ENCODE measurements around the gene MRNIP.
A peak's percentile ranks its signal among the peaks of the same experiment; 100 is the strongest.
"Not testable (repeated sequence)": the region's sequence is repeated elsewhere in the genome, so short reads cannot be mapped to it uniquely, and the experiment has no call there.

The MRNIP gene

DNA sequence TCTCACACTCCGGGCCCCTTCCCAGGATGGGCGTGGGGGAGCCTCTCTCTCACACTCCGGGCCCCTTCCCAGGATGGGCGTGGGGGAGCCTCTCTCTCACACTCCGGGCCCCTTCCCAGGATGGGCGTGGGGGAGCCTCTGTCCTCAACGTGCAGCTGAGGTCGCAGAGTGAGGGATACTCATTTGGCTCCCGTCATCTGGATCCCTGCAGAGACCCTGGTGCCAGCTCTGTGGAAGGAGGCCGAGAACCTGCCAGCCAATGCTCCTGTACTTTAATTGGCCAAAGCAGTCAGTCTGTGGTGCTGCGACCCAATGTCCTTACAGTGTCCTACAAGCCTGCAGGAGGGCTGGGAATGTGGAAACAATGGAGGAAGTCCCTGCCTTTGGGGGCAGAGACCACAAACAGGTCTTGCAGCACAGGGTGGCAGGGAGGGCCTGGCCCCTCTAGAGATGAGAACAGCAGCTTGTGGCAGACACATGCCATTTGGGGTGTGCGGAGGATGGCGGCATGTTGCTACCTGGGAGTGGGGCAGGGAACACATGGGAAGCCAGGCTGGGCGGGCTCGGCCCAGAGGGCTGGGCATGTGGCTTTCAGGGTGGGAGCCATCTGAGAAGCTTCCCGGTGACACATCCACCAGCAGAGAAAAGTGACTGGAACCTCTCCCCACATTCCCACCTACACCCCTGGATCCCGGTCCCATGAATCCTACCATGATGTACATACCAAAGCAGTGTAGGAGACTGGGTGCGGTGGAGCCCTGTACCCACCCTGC lies 13.6 kb upstream of the MRNIP start:
- no peak for DNase-seq (ENCODE audit: low read depth in 4 of 4, low spot score in 1 of 4)

- not testable (repeated sequence) for DNase-seq (ENCODE audit: low read depth in 4 of 4, low spot score in 1 of 4)
Measured at GRCh38 chr5:179871533-179871932, 12.9 kb upstream of the MRNIP start.

DNA sequence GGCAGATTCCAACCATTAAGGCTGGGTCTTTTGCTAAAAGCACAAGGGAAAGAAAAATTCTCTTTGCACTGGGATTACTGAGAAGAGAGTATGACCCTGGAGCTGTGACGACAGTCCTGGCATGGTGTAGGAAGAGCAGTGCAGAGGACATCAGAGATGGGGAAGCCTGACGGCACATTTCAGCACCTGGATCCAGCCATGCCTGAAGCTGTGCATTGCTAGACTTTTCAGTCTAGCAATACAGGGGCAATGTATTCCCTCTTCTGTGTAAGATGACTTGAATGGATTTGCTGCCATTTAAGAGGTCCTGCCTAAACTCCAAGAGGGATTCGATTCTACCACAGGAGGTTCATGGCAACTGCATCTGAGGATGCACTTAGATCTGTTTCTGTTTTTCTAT lies 12.3 kb upstream of the MRNIP start:
- DNase-seq (ENCODE audit: low read depth in 4 of 4, low spot score in 1 of 4), result no peak

- no peak for DNase-seq (ENCODE audit: low read depth in 4 of 4, low spot score in 1 of 4)
Measured at GRCh38 chr5:179870403-179870903, 11.8 kb upstream of the MRNIP start.

DNA sequence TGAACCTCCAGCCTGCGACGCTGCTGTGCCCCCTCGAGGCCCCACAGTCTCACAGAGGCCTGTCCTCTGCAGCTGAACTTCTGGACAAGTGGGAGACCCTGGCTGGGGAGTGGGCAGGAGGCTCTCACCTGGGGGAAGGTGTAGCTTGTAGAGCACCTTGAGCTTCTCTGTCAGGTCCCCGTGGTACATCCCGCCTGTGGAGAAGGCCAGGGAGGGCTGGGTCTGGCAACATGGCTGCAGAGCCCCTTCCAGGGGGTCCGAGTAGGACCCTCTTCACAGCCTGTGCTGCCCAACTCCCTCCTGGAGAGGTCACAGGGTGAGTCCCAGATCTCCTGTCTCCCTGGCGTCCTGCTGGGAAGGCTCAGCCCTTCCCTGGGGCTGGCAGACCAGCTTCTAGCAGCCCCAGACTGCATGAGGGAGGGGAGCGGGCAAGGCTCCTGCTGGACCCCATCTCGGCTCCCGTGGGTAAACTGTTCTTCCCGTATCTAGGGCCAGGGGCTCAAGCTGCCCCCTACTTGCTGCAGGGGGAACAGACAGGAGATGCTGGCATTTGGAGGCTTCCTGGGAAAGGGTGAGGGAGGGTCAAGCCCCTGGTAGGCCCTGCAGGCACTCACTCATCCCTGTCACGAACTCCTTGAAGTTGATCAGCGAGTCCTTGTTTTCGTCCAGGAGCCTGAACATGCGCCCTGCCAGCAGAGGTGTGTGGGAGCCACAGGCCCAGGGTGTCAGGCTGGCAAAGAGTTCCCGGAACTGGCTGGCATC lies 11.2 kb upstream of the MRNIP start:
- DNase-seq (ENCODE audit: low read depth in 4 of 4, low spot score in 1 of 4), result no peak

DNA sequence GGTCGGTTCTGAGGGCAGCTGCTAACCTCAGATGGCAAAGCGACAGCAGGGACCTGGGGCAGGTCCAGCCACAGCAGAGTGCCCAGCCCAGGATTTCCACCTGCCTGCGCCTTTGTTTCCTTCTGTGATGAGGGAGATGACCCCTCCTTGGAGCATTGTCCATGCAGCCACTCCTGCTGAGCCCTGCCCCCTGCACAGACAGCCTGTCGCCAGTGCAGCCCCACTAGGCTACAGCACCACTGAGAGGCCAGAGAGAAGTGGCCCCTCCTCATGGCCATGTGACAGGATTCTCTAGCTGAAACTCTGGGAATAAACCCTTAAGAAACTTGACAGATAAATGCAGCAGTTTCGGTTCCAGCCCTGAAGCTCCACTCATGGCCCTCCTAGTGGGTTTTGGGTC lies 10.5 kb upstream of the MRNIP start:
- no peak for DNase-seq (ENCODE audit: low read depth in 4 of 4, low spot score in 1 of 4)

DNA sequence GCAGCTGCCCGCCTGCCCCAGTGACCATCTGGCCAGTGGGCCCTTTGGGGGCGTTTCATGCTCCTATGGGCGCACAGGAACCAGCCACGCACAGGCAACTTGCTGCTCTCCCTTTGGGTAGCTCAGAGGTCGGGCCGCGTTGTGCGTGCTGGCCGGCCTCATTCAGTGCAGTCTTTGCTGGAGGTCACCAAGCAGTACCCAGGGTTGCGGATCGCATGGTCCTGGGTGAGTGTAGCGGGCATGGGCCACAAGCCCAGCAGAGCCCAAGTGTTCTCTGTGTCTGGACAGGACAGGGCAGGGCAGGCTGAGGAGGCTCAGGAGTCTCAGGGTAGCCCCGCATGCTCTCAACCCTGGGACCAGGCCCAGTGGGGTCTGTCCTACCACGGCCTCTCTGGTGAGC lies 9.9 kb upstream of the MRNIP start:
- no peak for DNase-seq (ENCODE audit: low read depth in 4 of 4, low spot score in 1 of 4)

GRCh38 chr5:179867476-179867875 lies 8.9 kb upstream of the MRNIP start:
- DNase-seq (ENCODE audit: low read depth in 4 of 4, low spot score in 1 of 4), result no peak

DNA sequence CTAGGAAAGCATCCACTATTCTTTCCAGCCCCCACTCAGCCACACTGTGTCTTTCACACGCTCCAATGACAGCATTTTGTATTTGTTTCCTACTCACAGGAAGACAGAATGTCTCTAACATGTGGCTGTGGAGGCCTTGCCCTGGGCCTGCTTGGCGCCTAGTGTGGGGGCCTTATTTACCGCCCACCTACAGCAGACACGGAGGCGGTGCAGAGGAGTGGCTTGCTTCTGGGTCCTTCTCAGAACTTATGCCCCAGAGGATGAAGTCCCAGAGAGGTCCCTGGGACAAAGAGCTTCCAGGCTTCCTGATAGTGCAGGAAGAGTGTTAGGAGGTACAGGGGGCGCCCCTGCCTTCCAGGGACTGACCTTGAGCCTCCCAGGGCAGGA lies 8.5 kb upstream of the MRNIP start:
- no peak for DNase-seq (ENCODE audit: low read depth in 4 of 4, low spot score in 1 of 4)

DNA sequence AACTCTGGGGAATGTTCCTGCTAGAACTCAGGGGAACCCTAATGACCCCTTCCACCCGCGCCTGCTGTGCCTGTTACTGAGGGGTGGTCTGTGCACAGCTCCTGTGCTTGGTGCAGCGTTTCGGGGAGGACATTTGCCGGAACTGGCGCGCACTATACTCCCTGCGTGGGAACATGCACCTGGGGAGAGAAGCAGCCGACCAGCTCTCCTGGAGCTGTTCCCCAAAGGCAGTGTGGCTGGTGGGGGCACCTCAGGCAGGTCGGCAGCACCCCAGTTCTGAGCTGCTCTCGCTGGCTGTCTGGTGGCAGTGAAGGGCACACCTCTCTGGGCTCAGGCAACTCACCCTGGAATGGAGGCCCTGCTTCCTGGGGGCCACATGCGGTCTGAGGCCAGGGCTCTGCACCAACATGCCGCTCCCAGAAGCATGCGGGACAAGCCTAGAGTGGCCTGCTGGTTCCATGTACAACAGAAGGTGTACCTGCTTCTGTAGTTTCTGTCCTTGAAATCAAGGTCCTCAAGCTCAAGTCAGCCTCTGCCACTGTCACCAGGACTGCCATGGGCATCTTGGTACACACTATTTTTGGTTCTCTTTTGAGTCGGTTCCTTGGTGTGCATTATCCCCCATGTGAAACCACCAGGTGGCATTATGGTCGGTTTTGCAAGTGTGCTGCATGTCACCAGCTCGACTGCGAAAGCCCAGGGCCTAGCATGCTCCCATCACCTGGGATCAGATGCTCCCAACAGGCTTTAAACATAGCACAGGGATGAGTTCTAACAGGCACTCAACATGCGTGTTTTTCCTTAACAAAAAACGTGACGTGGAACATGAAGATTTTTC lies 7.8 kb upstream of the MRNIP start:
- peak in 1 of 4 experiments; percentile 18 for DNase-seq (ENCODE audit: low read depth in 4 of 4, low spot score in 1 of 4)

DNA sequence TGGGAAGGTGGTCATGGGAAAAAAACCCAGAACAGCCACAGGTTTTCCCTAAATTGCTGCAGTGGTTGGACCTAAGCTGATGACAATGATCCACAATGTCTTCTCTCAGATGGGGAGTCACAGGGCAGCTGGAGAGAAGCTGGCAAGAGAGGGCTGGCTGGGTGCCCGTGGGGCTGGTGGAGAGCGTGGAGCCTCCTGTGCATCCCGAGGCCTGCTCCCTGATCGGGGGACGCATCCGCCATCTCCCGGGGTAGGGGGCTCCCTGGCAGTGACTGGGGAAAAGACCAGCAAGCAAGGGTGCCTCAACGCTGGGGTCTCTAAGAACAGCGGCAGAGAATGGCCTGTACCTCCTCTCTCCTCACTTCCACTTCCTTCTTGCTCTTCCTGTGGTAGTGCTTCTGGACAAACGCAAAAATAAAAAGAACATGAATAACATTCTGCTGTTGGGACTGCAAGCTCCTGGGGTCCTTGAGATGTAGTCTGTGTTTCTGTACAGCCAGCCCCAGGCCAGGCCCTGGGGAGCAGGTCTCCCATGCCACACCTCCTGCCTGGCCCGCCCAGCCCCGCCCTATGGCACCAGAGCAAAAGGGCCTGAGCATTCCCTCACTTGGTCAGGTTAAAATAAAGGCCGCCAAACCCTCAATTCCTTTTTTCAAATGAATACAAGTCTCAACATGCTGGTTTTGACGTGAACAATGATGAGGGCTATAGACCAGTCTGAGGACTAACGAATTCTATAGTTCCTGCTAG lies 7.0 kb upstream of the MRNIP start:
- no peak for DNase-seq (ENCODE audit: low read depth in 4 of 4, low spot score in 1 of 4)

- no peak for DNase-seq (ENCODE audit: low read depth in 4 of 4, low spot score in 1 of 4)
Measured at GRCh38 chr5:179864686-179865085, 6.1 kb upstream of the MRNIP start.

DNA sequence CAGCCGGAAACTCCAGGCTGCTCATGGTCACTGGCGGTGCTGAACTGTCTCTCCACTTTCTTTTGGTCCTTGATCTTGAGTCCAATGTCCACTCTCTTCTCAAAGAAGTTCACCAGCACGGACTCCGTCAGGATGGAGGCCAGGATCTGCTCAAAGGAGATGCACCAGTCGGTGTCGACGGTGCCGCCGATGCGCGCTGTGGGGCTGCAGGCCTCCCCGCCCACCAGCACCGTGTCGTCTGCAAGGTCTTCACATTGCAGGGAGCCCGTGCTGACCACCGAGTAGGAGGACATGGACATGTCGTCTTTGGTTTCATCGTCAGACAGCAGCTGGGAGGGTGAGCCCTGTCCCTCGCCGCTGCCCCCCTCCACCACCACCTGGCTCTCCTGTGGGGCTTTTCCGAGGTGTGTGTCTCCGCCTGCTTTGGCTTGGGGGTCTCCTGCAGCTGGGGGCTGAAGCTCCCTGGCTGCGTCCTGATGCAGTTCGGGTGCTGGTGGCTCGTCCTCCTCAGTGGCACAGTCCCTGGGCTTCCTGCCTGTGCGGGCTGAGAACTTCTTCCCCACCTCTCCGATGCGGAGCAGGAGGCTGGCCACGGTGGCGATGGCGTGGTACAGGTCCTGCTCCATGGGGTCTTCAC lies 5.0 kb upstream of the MRNIP start:
- no peak for DNase-seq (ENCODE audit: low read depth in 4 of 4, low spot score in 1 of 4)

GRCh38 chr5:179862891-179863290 lies 4.3 kb upstream of the MRNIP start:
- DNase-seq (ENCODE audit: low read depth in 4 of 4, low spot score in 1 of 4), result no peak

- no peak for DNase-seq (ENCODE audit: low read depth in 4 of 4, low spot score in 1 of 4)
Measured at GRCh38 chr5:179862296-179862695, 3.7 kb upstream of the MRNIP start.

- DNase-seq (ENCODE audit: low read depth in 4 of 4, low spot score in 1 of 4), result no peak
Measured at GRCh38 chr5:179860301-179860700, 1.7 kb upstream of the MRNIP start.

DNA sequence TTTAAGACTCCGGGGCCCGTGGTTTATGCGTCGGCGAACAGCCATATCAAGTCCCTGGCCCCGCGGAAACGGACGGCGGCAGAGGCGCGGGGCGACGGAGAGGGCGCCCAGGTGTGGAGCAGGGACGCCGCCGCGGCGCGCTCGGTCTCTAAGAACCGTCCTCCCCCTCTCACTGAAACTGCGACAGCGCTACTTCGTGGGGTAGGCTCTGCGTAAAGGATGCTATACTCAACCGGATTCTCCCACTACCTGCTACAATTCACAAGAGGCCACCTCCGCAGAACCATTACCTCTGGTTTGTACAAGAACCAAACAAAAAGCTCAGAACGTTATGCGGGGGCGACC lies 404 bp downstream of the MRNIP start:
- DNase-seq (ENCODE audit: low read depth in 4 of 4, low spot score in 1 of 4), result peak in 2 of 4 experiments; percentile 9 to 31

- DNase-seq (ENCODE audit: low read depth in 4 of 4, low spot score in 1 of 4), result no peak
Measured at GRCh38 chr5:179854356-179854755, 4.3 kb downstream of the MRNIP start.

DNA sequence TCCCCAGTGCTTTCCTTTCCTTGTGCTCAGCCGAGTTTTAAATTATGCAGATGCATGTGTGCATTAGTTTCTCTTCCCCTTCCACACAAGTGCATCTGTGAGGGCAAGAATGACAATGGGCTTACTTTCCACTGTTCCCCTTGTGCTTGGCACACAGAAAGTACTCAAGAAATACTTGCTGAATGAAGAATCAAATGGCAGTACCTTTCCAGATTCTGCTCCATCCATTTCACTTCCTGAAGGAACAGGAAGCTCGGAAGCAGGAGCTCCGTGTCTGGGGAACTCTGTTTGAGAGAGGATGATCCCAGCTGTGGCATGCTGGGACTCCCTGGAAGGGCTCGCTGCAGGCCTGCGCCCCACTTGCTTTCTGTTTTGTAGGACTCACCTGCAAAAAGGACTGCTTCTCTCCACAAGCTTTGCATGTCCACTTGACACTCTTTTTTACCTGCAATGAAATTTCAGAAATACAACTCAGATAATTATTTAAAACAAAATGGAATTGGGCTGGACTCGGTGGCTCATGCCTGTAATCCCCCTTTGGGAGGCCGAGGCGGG lies 5.5 kb downstream of the MRNIP start:
- DNase-seq (ENCODE audit: low read depth in 4 of 4, low spot score in 1 of 4), result no peak

DNA sequence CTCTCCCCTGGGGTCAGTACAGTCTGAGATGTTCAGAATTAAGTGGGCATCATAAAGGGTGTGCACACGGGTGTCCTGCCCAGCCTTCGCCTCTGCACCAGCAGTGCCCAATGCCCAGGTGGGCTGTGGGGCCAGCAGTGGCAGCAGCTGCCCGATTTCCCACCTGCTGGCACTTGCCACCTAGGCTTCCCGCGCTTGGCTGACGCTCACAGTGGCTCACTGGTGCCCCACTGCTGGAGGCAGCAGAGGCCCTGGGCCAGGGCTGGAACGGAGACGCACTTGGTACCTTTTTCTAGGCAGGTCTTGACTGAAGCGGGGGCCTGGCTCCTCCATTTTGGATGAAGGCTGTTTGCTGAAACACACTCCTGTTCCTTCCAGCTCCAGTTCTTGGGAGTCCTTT lies 17.0 kb downstream of the MRNIP start:
- no peak for DNase-seq (ENCODE audit: low read depth in 4 of 4, low spot score in 1 of 4)

Measured in stimulated activated CD4-positive, alpha-beta T cell treated with anti-CD3 and anti-CD28 coated beads, Interleukin-1b, Interleukin-23, amount 100 ng/mL, for 24 hours (primary cell).